Cerebellar cortex (tissue), 1 donor: ENCODE data around the gene ZNF618.
A peak's percentile ranks its signal among the peaks of the same experiment; 100 is the strongest.

Experiments used
- DNase-seq: peaks from one replicate; pipeline ENCODE4 v3.0.0-alpha.2; 2015; ENCODE audit warnings: low spot score

The ZNF618 gene

GRCh38 chr9:114001794-114002261 is 125.7 kb downstream of the ZNF618 start:
- no peak for DNase-seq

DNA sequence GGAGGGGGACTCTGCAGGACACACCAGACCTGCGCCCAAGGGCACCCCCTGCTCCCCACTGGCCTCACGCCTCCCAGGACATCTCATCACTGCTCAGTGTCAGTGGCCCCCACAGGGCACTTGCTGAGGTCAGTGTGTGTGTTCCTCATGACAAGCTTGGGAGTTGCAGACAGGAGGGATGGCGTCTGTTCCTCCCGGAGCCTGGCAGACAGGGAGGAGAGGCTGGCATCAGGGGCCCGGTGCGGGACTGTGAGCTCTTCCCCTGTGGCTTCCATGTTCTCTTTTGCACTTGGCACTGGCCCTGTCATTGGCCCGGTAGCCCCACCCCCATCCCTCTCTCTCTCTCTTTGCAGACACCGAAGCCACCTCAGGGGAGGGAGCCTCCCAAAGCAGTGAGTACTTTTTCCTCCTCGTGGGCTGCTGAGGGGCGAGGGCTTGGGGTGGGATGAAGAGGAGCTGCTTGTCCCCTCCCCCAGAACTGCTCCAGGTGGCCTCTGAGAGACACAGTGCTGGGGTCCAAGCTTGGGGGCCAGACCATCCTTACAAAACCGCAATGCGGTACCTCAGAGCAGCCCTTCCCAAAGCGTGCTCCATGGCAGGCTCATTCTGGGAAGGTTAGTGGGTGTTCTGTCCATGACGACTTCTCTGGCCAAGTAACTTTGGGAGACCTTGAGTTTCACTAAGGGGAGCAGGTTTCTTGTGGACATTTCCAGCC is 126.3 kb downstream of the ZNF618 start:
- no peak for DNase-seq

GRCh38 chr9:114002986-114003350 is 126.9 kb downstream of the ZNF618 start:
- no peak for DNase-seq

DNA sequence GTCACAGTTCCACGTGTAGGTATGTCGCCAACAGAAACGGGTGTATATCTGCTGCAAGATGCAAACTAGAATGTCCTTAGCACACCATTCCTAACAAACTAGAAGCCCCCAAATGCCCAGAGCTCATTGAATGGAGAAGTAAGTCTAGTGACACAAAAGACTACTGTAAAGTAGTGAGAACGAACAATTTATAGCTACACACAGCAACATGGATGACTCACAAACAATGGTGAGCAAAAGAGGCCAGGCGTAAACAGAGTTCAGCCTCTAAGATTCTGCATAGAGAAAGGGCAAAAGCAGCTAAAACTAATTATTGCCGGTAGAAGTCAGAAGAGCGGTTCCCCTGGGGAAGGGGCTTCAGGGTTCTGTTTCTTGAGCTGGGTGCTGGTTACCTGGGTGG is 127.2 kb downstream of the ZNF618 start:
- DNase-seq: no peak

- peak; percentile 78 for DNase-seq
These were observed 127.6 kb downstream of the ZNF618 start for GRCh38 chr9:114003758-114004157.

- DNase-seq: peak; percentile 69
These were observed 128.2 kb downstream of the ZNF618 start for GRCh38 chr9:114004221-114004716.

DNA sequence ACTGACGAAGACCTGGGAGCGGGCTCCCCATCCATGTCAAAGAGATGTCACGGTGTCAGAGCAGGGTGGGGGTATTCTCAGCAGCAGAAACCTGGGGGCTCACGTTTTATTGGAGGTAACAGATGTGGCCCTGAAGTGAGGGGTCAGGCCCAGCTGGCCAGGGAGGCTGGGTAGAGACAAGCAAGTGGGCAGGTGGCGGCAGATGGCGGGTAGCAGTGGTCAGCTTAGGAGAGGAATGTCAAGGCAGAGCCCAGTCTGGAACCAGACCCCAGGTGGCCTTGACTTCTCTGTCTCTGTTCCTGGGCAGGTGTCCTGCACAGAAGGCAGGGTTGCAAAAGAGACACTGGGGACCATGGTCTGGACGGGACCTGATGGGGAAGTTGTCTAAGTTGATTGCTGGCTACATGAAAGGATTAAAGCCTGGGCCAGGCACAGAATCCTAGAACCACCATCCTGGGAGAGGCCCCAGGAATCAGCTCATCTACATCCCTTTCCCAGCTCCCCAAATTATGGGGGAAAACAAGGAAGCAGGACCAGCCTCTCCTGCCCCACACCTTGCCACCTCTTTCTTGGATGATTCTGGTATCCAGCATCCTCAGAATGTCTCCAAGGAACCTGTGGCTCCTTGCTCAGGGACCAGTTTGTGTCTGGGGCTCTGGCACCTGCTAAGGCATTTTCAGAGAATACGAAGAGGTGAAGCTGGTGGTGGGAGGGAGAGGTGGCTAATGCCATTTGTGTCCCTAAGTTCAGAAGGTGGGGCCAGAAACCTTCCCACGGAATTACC is 129.5 kb downstream of the ZNF618 start:
- no peak for DNase-seq

GRCh38 chr9:114006155-114006550 is 130.0 kb downstream of the ZNF618 start:
- DNase-seq: no peak

GRCh38 chr9:114006931-114007691 is 131.0 kb downstream of the ZNF618 start:
- DNase-seq: no peak

GRCh38 chr9:114007991-114008666 is 132.0 kb downstream of the ZNF618 start:
- no peak for DNase-seq

GRCh38 chr9:114008667-114009410 is 132.7 kb downstream of the ZNF618 start:
- no peak for DNase-seq

DNA sequence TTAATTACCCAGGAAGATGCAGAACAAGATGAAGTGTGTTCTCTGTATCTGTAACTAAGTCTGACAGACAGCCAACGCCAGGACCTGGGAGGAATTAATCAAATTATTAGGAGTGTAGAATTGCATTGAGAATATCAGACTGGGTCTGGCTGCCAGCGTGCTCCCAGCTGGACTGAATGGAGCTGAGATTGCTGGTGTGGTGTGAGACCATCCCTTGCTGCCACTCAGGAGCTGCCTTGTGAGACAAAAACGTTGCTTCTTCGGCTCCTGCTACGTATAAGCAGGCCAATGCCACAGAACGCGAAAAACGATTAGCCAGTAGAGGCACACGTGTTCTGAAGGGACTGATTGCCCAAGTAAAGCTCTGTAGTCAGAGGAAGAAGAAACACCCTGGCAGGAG is 135.2 kb downstream of the ZNF618 start:
- no peak for DNase-seq

DNA sequence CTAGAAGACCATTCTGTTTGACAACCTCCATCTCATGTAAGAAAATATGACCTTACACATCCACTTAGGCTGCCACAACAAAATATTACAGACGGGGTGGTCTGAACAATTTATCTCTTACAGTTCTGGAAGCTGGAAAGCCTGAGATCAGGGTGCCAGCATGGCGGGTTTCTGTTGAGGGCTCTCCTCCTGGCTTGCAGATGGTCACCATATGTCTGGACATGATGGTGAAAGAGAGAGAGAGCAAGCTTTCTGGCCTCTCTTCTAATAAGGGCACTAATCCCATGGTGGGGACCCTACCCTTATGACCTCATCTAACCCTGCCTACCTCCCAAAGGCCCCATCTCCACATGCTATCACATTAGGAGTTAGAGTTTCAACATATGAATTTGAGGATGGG is 136.0 kb downstream of the ZNF618 start:
- no peak for DNase-seq

DNA sequence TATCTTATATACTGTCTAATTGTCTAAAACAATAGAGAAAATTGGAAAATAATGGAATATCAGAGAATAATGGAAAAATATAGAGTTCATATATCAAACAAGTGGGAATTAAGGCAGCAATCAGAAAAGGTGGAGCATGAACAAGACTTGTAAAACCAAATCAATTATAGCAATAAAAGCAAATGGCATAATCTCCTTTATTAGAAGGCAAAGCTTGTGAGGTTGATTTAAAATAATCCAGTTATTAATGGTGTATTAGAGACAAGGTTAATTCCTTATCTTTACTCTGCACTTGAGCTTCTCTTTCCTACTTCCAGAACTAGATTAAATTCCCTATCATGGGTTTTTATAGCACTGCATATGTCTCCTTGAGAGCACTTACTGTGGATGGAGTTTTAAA is 137.9 kb downstream of the ZNF618 start:
- no peak for DNase-seq

- no peak for DNase-seq
These were observed 139.5 kb downstream of the ZNF618 start for GRCh38 chr9:114015607-114016006.

DNA sequence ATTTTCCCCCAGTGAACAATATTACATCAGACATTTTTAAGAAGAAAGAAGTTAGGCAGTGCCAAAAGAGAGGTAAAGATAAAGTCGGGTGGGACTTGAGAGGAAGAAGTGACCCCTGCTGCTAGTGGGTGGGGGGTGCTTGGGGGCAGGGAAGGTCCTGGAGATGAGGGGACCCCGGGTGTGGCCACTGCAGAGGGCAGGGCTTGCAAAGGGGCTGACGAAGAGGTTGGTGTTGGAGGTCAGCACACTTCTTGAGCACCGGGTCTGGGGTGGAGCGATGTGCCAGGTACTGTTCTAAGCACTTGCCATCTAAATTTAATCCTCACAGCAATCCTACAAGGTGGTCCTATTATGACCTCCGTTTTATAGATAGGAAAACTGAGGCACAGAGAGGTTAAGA is 140.0 kb downstream of the ZNF618 start:
- DNase-seq: no peak

GRCh38 chr9:114016629-114017423 is 140.7 kb downstream of the ZNF618 start:
- DNase-seq: no peak

GRCh38 chr9:114017741-114018715 is 141.9 kb downstream of the ZNF618 start:
- DNase-seq: no peak

GRCh38 chr9:114021578-114021977 is 145.5 kb downstream of the ZNF618 start:
- DNase-seq: no peak
